Mononuclear cell (primary cell): ENCODE data around the gene MGST2. TPM values are rescaled to one million over a fixed set of nuclear protein-coding genes. Genes with fewer than 3 reads are reported as not detected.
"Not testable (repeated sequence)": the region's sequence is repeated elsewhere in the genome, so short reads cannot be mapped to it uniquely, and the experiment has no call there.

Experiments
- H3K27me3 ChIP-seq: 2 replicates; pipeline ENCODE4 v1.6.0; 2011; ENCODE audit warnings: low read length, control low read depth; ENCODE audit not compliant: insufficient read depth
- H3K4me1 ChIP-seq: 2 replicates; pipeline ENCODE4 v1.5.1; 2011; ENCODE audit warnings: mild to moderate bottlenecking, low read length, control low read depth; ENCODE audit not compliant: insufficient read depth
- H3K4me3 ChIP-seq: 2 replicates; pipeline ENCODE4 v1.5.1; 2011; ENCODE audit warnings: mild to moderate bottlenecking, low read length, moderate library complexity
- H3K9me3 ChIP-seq: 2 replicates; pipeline ENCODE4 v1.5.1; 2011; ENCODE audit warnings: low read depth, mild to moderate bottlenecking, control low read depth, low read length
- total RNA-seq: library from RNA; depleted of rRNA; stranded (reverse); fragments of >200 nt; gene quantifications from one replicate; pipeline ENCODE4 v1.2.3, GENCODE V29; 2012

The MGST2 gene
- total RNA-seq, 1 donor, result 9.2 TPM

- Histone ChIP-seq H3K4me1 (peaks cover 11% of the 10 kb centered on the region), H3K4me3 (no peak overlapping the region), H3K9me3 (no peaks in the 10 kb centered on the region), H3K27me3 (no peaks in the 10 kb centered on the region)
These were observed 30.9 kb downstream of the MGST2 start for GRCh38 chr4:139696491-139696890.

- H3K27me3 ChIP-seq, H3K4me1 ChIP-seq, H3K4me3 ChIP-seq, H3K9me3 ChIP-seq: not testable (repeated sequence)
These were observed 32.7 kb downstream of the MGST2 start for GRCh38 chr4:139698167-139698925.

GRCh38 chr4:139700568-139700967, 34.9 kb downstream of the MGST2 start:
- Histone ChIP-seq H3K4me3 (no peak overlapping the region), H3K27me3 (no peaks in the 10 kb centered on the region), H3K4me1 (no peaks in the 10 kb centered on the region), H3K9me3 (no peaks in the 10 kb centered on the region)

- Histone ChIP-seq H3K9me3 (no peaks in the 10 kb centered on the region), H3K27me3 (no peaks in the 10 kb centered on the region), H3K4me3 (no peak overlapping the region), H3K4me1 (no peaks in the 10 kb centered on the region)
These were observed 39.4 kb downstream of the MGST2 start for GRCh38 chr4:139704915-139705485.

GRCh38 chr4:139709660-139710059, 44.0 kb downstream of the MGST2 start:
- Histone ChIP-seq H3K4me3 (no peak overlapping the region), H3K9me3 (no peaks in the 10 kb centered on the region), H3K27me3 (no peaks in the 10 kb centered on the region)

GRCh38 chr4:139710073-139710472, 44.5 kb downstream of the MGST2 start:
- H3K27me3 ChIP-seq, result no peaks in the 10 kb centered on the region
- H3K4me1 ChIP-seq, result no peaks in the 10 kb centered on the region
- H3K4me3 ChIP-seq, result no peak overlapping the region
- no peaks in the 10 kb centered on the region for H3K9me3 ChIP-seq

More at GRCh38 chr4:139709660-139710059, 44.0 kb downstream of the MGST2 start:
- no peaks in the 10 kb centered on the region for H3K4me1 ChIP-seq

GRCh38 chr4:139711461-139711860, 45.8 kb downstream of the MGST2 start:
- H3K4me1 ChIP-seq, result no peaks in the 10 kb centered on the region
- H3K9me3 ChIP-seq, result no peaks in the 10 kb centered on the region
- H3K4me3 ChIP-seq, result no peak overlapping the region
- no peaks in the 10 kb centered on the region for H3K27me3 ChIP-seq

- Histone ChIP-seq H3K4me1 (no peaks in the 10 kb centered on the region), H3K27me3 (no peaks in the 10 kb centered on the region), H3K4me3 (no peak overlapping the region), H3K9me3 (no peaks in the 10 kb centered on the region)
These were observed 47.3 kb downstream of the MGST2 start for GRCh38 chr4:139712882-139713281.

GRCh38 chr4:139715746-139716391, 50.2 kb downstream of the MGST2 start:
- no peaks in the 10 kb centered on the region for H3K27me3 ChIP-seq
- no peak overlapping the region for H3K4me3 ChIP-seq
- no peaks in the 10 kb centered on the region for H3K4me1 ChIP-seq
- no peaks in the 10 kb centered on the region for H3K9me3 ChIP-seq

- no peaks in the 10 kb centered on the region for H3K27me3 ChIP-seq
- no peaks in the 10 kb centered on the region for H3K4me1 ChIP-seq
- no peaks in the 10 kb centered on the region for H3K9me3 ChIP-seq
- no peak overlapping the region for H3K4me3 ChIP-seq
These were observed 52.7 kb downstream of the MGST2 start for GRCh38 chr4:139718358-139718757.

GRCh38 chr4:139718833-139719232, 53.2 kb downstream of the MGST2 start:
- Histone ChIP-seq H3K9me3 (no peaks in the 10 kb centered on the region), H3K4me3 (no peak overlapping the region), H3K27me3 (no peaks in the 10 kb centered on the region), H3K4me1 (no peaks in the 10 kb centered on the region)

- H3K27me3 ChIP-seq, result no peaks in the 10 kb centered on the region
- no peak overlapping the region for H3K4me3 ChIP-seq
- H3K4me1 ChIP-seq, result no peaks in the 10 kb centered on the region
- no peaks in the 10 kb centered on the region for H3K9me3 ChIP-seq
These were observed 53.9 kb downstream of the MGST2 start for GRCh38 chr4:139719381-139720101.

- Histone ChIP-seq H3K9me3 (no peaks in the 10 kb centered on the region), H3K4me1 (no peaks in the 10 kb centered on the region), H3K4me3 (no peak overlapping the region), H3K27me3 (no peaks in the 10 kb centered on the region)
These were observed 55.2 kb downstream of the MGST2 start for GRCh38 chr4:139720806-139721205.

- no peak overlapping the region for H3K4me3 ChIP-seq
- no peaks in the 10 kb centered on the region for H3K4me1 ChIP-seq
- H3K27me3 ChIP-seq, result no peaks in the 10 kb centered on the region
- no peaks in the 10 kb centered on the region for H3K9me3 ChIP-seq
These were observed 56.2 kb downstream of the MGST2 start for GRCh38 chr4:139721789-139722188.

GRCh38 chr4:139725236-139725635, 59.6 kb downstream of the MGST2 start:
- H3K27me3 ChIP-seq, result no peaks in the 10 kb centered on the region
- H3K4me3 ChIP-seq, result no peak overlapping the region
- H3K4me1 ChIP-seq, result no peaks in the 10 kb centered on the region
- H3K9me3 ChIP-seq, result no peaks in the 10 kb centered on the region
